Lung (tissue), 12 donors: ENCODE results near the gene DBNL. TPM values are rescaled to one million over a fixed set of nuclear protein-coding genes. Genes with fewer than 3 reads are reported as not detected.

ENCODE experiments used
- ATAC-seq: fragments of 200-7000 bp; cut with Tn5 transposase; one replicate; pipeline ENCODE4 v1.9.1; 2020; ENCODE audit warnings: moderate number of reproducible peaks; ENCODE audit not compliant: insufficient read depth, low FRiP score
- DNase-seq, 3 donors: peaks; one replicate each; pipeline ENCODE4 v3.0.0-alpha.2; 2013 to 2017
- H3K27ac ChIP-seq, 2 donors: one replicate each; pipeline ENCODE4 v1.5.1; 2013; ENCODE audit warnings: mild to moderate bottlenecking in 2 of 2, moderate library complexity in 2 of 2, control low read depth in 1 of 2, inconsistent platforms in 1 of 2, low read depth in 1 of 2, low read length in 1 of 2
- H3K27me3 ChIP-seq, 3 donors: one replicate each; pipeline ENCODE4 v1.5.1; 2013; ENCODE audit warnings: low read length in 2 of 3; ENCODE audit not compliant: control insufficient read depth in 3 of 3, insufficient read depth in 3 of 3
- H3K36me3 ChIP-seq, 4 donors: one replicate each; pipeline ENCODE4 v1.5.1; 2013; ENCODE audit warnings: low read length in 4 of 4, mild to moderate bottlenecking in 1 of 4, moderate library complexity in 1 of 4; ENCODE audit not compliant: control insufficient read depth in 4 of 4, insufficient read depth in 4 of 4
- H3K4me1 ChIP-seq, 5 donors: one replicate each; pipeline ENCODE4 v1.5.1; 2013; ENCODE audit warnings: low read length in 5 of 5, mild to moderate bottlenecking in 2 of 5, moderate library complexity in 1 of 5; ENCODE audit not compliant: control insufficient read depth in 5 of 5, insufficient read depth in 5 of 5
- H3K4me3 ChIP-seq: one replicate; pipeline ENCODE4 v1.5.1; 2013; ENCODE audit warnings: mild to moderate bottlenecking, control low read depth, moderate library complexity
- H3K9ac ChIP-seq, 2 donors: one replicate each; pipeline ENCODE4 v1.5.1; 2013; ENCODE audit warnings: low read length in 2 of 2, control low read depth in 1 of 2; ENCODE audit not compliant: insufficient read depth in 1 of 2
- H3K9me3 ChIP-seq, 4 donors: one replicate each; pipeline ENCODE4 v1.5.1; 2013; ENCODE audit warnings: low read length in 3 of 4, mild to moderate bottlenecking in 1 of 4, moderate library complexity in 1 of 4; ENCODE audit not compliant: control insufficient read depth in 4 of 4, insufficient read depth in 3 of 4
- CTCF ChIP-seq: IDR thresholded peaks from 2 replicates; pipeline ENCODE4 v1.5.1; 2012; ENCODE audit warnings: mild to moderate bottlenecking; ENCODE audit errors: control extremely low read depth, extremely low read depth
- WGBS, 2 donors: extraction: QIAGEN DNeasy Blood & Tissue Kit; methylation state at CpG; one replicate each; pipeline ENCODE4 v1.1.7; 2013; 5-methylcytosine and 5-hydroxymethylcytosine counted together
- polyA plus RNA-seq, 2 donors: library from polyadenylated mRNA; stranded (reverse); fragments of 200-250 nt; gene quantifications; one replicate each; pipeline ENCODE4 v1.2.1, GENCODE V29; 2013
- total RNA-seq, 2 donors: library from RNA; depleted of rRNA in 1 of 2; stranded (reverse); fragments of >200 nt in 1 of 2; gene quantifications; one replicate each; pipeline ENCODE4 v1.2.1, GENCODE V29; 2014 to 2021
- donor health status: control.
- donor health status: control.
- donor health status: Bipolar disorder and iron deficiency.
- donor health status: healthy.
- donor health status: DM: yes; HTN: yes; CAD: no.

Gene DBNL
- total and polyA plus RNA-seq, 4 donors, result 65.9 to 209 (median 116) TPM

- H3K9me3 ChIP-seq, result no peaks in the 10 kb centered on the region
- TF ChIP-seq CTCF, result no peak
- no peak overlapping the region for H3K9ac ChIP-seq
- ATAC-seq (no peak), DNase-seq (no peak)
- 79 to 81% methylated on average over 9 of the region's 9 CpGs for WGBS, 2 donors
- H3K27ac ChIP-seq, result peak overlapping the region in 1 of 2 donors; percentile 12
- H3K27me3 ChIP-seq, result no peaks in the 10 kb centered on the region
- H3K36me3 ChIP-seq, result peaks cover 0 to 33% (median 10%) of the 10 kb centered on the region in 4 donors
- H3K4me1 ChIP-seq, result no peaks in the 10 kb centered on the region
- H3K4me3 ChIP-seq, result no peak overlapping the region
Observed at GRCh38 chr7:44071726-44072363, 27.3 kb downstream of the DBNL start.

- no peak for TF ChIP-seq CTCF
- WGBS, 2 donors, result 57 to 69% methylated on average over 12 of the region's 12 CpGs
- Histone ChIP-seq H3K4me3 (no peak overlapping the region), H3K27ac (peak overlapping the region; percentile 73 to 75), H3K27me3 (no peaks in the 10 kb centered on the region), H3K9me3 (no peaks in the 10 kb centered on the region), H3K4me1 (no peaks in the 10 kb centered on the region), H3K36me3 (peaks cover 0 to 39% (median 16%) of the 10 kb centered on the region in 4 donors), H3K9ac (no peak overlapping the region)
- ATAC-seq (no peak), DNase-seq (peak; percentile 74 to 79 (median 75))
Observed at GRCh38 chr7:44072364-44073231, 28.1 kb downstream of the DBNL start.

- TF ChIP-seq CTCF, result no peak
- peak; percentile 83 for ATAC-seq
- no peaks in the 10 kb centered on the region for H3K9me3 ChIP-seq
- H3K27me3 ChIP-seq, result no peaks in the 10 kb centered on the region
- H3K9ac ChIP-seq, result no peak overlapping the region
- 52 to 58% methylated on average over 25 to 26 of the region's 26 CpGs for whole genome bisulfite sequencing, 2 donors
- H3K4me3 ChIP-seq, result no peak overlapping the region
- H3K36me3 ChIP-seq, result peaks cover 0 to 48% (median 25%) of the 10 kb centered on the region in 4 donors
- DNase-seq, result no peak
- H3K27ac ChIP-seq, result peak overlapping the region; percentile 73 to 87
- H3K4me1 ChIP-seq, result no peaks in the 10 kb centered on the region
Observed at GRCh38 chr7:44073664-44074348, 29.3 kb downstream of the DBNL start.
